SK-N-MC (cell line): Measurements from ENCODE around the gene PTPRN2.

Experiments
- DNase-seq: peaks from one replicate; pipeline ENCODE4 v3.0.0-alpha.2; 2011; ENCODE audit warnings: low read depth, low spot score
- H3K27ac ChIP-seq: fragments of 200-600 bp; sonication (generic); 2 replicates; pipeline ENCODE4 v1.5.1; 2016; ENCODE audit warnings: mixed run types
- H3K36me3 ChIP-seq: fragments of 200-600 bp; sonication (generic); 2 replicates; pipeline ENCODE4 v1.6.1; 2017; ENCODE audit warnings: antibody characterized with exemption, low read length, mixed read lengths; ENCODE audit not compliant: insufficient read depth
- H3K4me3 ChIP-seq: fragments of 200-600 bp; sonication (generic); 2 replicates; pipeline ENCODE4 v1.5.1; 2016
- H3K9ac ChIP-seq: fragments of 200-600 bp; sonication (generic); 2 replicates; pipeline ENCODE4 v1.8.0; 2017; ENCODE audit warnings: mixed run types, mixed read lengths; ENCODE audit not compliant: insufficient read length
- H3K9me3 ChIP-seq: fragments of 200-600 bp; sonication (generic); 2 replicates; pipeline ENCODE4 v1.6.1; 2017; ENCODE audit warnings: low read depth, mild to moderate bottlenecking, antibody characterized with exemption, low read length, moderate library complexity, mixed read lengths
- EZH2 ChIP-seq: fragments of 200-600 bp; sonication (generic); IDR thresholded peaks from one replicate; pipeline ENCODE4 v1.6.1; 2017; ENCODE audit warnings: antibody characterized with exemption
- FOXP2 ChIP-seq: optimal IDR thresholded peaks from 2 replicates; pipeline ENCODE3; 2011; ENCODE audit warnings: mild to moderate bottlenecking, moderate library complexity; ENCODE audit not compliant: insufficient read depth; ENCODE audit errors: extremely low read length, control extremely low read depth
- POLR2AphosphoS5 ChIP-seq: IDR thresholded peaks from 2 replicates; pipeline ENCODE4 v1.6.1; 2012; ENCODE audit warnings: mild to moderate bottlenecking, low read depth, low read length, borderline replicate concordance

Gene PTPRN2

DNA sequence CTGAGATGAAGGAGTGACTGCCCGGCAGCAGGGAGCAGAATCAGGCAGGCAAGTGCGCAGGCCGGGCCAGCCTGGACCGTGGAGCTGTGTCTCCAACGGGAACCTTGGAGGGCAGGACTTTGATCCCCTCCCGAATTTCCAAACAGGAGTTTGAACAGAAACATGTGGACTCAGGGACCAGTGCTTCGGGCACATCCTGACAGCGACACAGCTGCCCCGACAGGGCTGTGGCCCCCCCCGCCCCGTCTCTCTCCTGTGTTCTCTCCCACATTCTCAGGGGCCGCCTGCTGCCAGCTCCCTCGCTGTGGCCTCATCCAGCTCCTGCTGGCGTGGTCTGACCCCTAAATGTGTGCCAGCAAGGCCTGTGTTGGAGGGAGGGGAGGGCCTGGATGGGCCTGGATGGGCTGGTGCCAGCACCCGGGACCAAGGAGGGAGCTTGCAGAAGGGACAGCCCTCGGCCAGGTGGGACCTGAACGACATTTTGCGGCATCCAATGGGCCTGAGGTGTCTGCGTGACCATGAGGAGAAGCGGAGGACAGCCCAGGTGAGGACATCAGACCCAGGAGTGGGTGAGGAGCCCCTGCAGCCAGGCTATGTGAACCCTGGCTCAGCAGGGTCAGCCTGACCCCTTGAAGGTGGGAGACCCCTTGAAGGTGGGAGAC is 1027.9 kb downstream of the PTPRN2 start:
- DNase-seq, result no peak
- Histone ChIP-seq H3K4me3 (no peak overlapping the region), H3K9me3 (no peaks in the 10 kb centered on the region), H3K27ac (no peak overlapping the region), H3K36me3 (no peaks in the 10 kb centered on the region), H3K9ac (no peak overlapping the region)
- TF ChIP-seq POLR2AphosphoS5, result no peak
- no peak for TF ChIP-seq FOXP2
- TF ChIP-seq EZH2, result no peak

DNA sequence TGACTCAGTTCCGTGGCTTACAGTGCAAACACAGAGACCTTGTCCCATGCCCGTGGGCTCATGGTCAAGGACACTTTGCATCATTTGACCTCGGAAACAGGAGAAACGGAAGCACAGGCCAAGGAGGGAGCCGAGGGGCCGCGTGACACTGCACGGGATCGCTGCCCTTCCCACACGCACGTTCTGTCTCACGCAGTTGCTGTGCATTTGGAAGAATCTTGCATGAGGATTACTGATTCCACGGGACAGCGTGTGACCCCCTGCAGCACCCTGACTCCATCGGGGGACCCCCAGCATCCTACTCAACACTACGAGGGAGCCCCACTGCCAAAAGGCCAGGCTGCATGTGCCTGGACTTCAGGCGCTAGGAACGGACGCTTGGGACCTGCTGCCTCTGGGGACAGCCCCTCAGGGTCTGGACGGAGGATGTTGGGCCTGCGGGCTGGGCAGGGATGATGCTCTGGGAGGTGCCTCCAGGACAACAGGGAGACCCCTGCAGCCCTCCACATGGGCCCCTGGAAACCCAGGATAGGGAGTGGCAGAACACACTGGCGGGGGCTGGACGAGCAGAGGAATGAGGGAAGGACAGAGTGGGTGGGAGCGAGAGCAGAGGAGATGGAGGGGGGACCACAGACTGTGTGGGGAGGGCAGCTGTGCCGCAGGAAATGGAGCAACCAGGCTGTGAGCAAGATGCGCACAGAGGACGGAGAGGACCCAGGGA is 1028.6 kb downstream of the PTPRN2 start:
- no peaks in the 10 kb centered on the region for H3K9me3 ChIP-seq
- TF ChIP-seq POLR2AphosphoS5, result no peak
- H3K4me3 ChIP-seq, result no peak overlapping the region
- DNase-seq, result no peak
- H3K36me3 ChIP-seq, result no peaks in the 10 kb centered on the region
- no peak overlapping the region for H3K9ac ChIP-seq
- H3K27ac ChIP-seq, result no peak overlapping the region

DNA sequence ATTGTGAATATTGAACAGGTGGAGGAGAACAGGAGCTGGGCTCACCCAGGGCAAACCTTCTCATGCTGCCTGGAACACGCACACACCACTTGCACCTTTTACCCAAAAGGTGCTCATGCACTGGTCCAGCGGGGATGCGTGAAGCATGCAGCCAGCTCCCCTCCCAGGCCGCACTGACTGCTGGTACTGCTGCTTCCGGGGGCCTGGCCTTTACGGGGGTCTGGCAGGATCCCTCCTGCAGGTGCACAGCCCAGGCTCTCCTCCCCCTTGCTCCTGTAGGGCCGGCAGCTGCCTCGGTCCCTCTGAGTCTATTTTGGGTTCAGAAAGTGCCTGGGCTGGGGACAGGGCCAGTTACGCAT is 1029.1 kb downstream of the PTPRN2 start:
- no peak for TF ChIP-seq EZH2
- no peak for TF ChIP-seq FOXP2
- no peak for TF ChIP-seq POLR2AphosphoS5
- Histone ChIP-seq H3K27ac (no peak overlapping the region), H3K4me3 (no peak overlapping the region), H3K36me3 (no peaks in the 10 kb centered on the region), H3K9me3 (no peaks in the 10 kb centered on the region), H3K9ac (no peak overlapping the region)
- DNase-seq, result no peak

DNA sequence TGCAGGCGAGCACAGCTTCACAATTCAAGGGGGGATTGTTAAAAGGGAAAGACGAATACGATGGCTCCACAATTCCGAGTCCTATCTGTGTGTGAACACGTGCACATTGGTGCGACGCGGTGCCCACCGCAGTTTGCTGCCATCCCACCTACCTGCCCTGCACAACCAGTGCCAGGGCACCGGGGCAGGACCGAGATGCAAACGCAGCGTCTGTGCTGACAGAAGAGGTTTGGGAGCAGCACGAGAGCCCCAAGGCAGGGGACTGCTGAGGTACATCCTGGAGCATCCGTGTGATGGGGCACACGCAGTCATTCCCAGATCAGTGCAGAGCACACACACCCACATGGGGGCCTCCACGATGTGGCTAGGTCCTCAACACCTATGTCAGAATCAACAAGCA is 1029.6 kb downstream of the PTPRN2 start:
- no peak overlapping the region for H3K27ac ChIP-seq
- DNase-seq, result no peak
- no peaks in the 10 kb centered on the region for H3K36me3 ChIP-seq
- H3K9me3 ChIP-seq, result no peaks in the 10 kb centered on the region
- H3K9ac ChIP-seq, result no peak overlapping the region
- TF ChIP-seq EZH2 (no peak), POLR2AphosphoS5 (no peak), FOXP2 (no peak)
- no peak overlapping the region for H3K4me3 ChIP-seq

DNA sequence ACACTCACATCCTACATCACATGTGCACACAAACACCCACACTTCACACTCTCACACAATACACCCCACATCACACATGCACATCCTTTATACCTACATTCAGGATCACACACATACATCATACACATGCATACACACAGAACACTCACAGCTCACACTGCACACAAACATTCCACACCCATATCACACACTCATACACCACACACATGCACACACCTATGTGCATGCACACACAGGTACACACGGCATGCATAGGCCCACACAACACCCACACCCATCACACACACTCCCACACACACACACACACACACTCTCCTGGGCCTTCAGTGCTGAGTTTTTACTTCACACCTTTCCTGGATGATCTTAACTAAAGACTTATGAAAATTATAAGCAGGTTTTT is 1030.4 kb downstream of the PTPRN2 start:
- no peak overlapping the region for H3K4me3 ChIP-seq
- no peak for DNase-seq
- H3K27ac ChIP-seq, result no peak overlapping the region
- H3K9me3 ChIP-seq, result no peaks in the 10 kb centered on the region
- H3K9ac ChIP-seq, result no peak overlapping the region
- no peaks in the 10 kb centered on the region for H3K36me3 ChIP-seq
- TF ChIP-seq FOXP2, result no peak
- TF ChIP-seq POLR2AphosphoS5, result no peak
- TF ChIP-seq EZH2, result no peak

DNA sequence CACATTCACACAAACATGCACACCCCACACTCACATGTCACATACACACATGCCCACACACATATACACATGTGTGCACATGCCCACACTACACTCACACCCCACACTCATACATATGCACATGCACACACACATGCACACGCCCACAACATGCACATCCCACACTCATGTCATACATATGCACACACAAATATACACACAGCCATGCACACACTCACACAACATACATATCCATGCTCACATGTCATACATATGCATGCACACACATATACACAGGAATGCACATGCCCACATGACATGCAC is 1031.0 kb downstream of the PTPRN2 start:
- H3K9me3 ChIP-seq, result no peaks in the 10 kb centered on the region

DNA sequence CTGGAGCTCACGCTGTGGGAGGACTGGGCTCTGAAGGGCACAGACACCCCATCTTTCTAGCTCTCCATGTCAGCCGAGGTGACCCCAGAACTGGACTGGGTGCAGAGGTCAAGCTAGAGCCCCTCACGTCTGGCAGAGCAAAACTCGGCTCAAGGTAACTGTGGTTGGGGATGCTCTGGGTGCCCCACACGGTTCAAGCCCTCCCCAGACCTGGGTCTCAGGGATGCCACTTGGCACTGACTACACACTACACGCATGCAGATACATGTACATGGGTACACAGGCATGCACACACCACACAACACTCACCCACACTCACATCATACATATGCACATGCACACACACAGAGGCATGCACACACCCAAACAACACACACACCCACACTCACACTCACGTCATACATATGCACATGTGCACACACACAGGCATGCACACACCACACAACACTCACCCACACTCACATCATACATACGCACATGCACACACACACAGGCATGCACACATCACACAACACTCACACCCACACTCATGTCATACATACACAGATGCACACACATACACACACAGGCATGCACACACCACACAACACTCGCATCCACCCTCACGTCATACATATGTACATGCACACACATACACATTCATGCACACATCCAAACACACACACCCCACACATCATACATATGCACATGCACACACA is 1031.5 kb downstream of the PTPRN2 start:
- TF ChIP-seq FOXP2 (no peak), EZH2 (no peak), POLR2AphosphoS5 (no peak)
- Histone ChIP-seq H3K27ac (no peak overlapping the region), H3K36me3 (no peaks in the 10 kb centered on the region), H3K9ac (no peak overlapping the region), H3K4me3 (no peak overlapping the region), H3K9me3 (no peaks in the 10 kb centered on the region)
- DNase-seq, result no peak

More for the DNA sequence above, 1031.0 kb downstream of the PTPRN2 start:
- Histone ChIP-seq H3K27ac (no peak overlapping the region), H3K36me3 (no peaks in the 10 kb centered on the region), H3K4me3 (no peak overlapping the region), H3K9ac (no peak overlapping the region)
- TF ChIP-seq FOXP2 (no peak), EZH2 (no peak), POLR2AphosphoS5 (no peak)
- DNase-seq, result no peak

DNA sequence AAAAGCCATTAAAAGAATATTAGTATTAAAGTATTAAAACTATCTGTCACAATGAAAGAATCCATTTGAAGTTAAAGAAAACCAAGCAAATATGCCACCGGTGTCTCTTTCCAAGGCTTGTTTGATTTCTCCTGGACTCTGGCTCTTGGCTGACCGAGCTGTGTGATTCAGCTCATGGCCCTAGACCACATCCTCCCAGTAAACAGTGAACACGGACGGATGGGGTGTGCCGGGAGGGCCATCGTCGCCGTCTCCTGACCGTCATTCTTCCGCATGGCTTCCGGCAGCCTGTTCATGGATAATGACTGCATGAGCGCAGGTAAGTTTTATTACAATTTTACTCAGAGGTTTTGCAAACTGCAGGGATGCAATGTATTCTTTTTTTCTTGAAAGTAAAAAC is 1032.3 kb downstream of the PTPRN2 start:
- no peaks in the 10 kb centered on the region for H3K9me3 ChIP-seq
- no peak overlapping the region for H3K27ac ChIP-seq
- H3K9ac ChIP-seq, result no peak overlapping the region
- no peak for DNase-seq
- H3K4me3 ChIP-seq, result no peak overlapping the region
- no peak for TF ChIP-seq FOXP2
- TF ChIP-seq EZH2, result no peak
- TF ChIP-seq POLR2AphosphoS5, result no peak
- H3K36me3 ChIP-seq, result no peaks in the 10 kb centered on the region
